Measurements from ENCODE around the gene WNT9B.

The WNT9B gene

DNA sequence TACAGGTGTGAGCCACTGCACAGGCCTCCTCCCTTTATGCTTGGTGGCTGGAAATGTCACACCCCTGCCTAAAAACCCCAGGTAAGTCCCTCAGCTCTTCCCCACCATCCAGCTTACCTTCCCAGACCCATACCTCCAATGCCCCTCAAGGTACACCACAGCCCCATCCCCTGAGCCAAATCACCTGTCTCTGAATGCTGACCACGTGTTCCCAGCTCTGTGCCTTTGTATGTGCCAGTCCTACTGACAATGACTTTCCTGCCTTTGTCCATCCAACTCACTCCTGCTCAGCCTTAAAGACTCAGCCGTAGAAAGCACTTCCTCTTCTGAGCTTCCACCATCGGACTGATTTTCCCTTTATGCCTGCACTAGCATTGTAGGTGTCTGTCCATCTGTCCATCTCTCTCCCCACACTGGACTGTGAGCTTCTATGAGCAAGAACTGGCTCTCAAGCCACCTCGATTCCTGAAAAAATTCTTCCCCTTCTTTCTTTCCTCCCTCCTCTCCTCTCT, 40.9 kb downstream of the WNT9B start:
- TF ChIP-seq, protein P1, sequence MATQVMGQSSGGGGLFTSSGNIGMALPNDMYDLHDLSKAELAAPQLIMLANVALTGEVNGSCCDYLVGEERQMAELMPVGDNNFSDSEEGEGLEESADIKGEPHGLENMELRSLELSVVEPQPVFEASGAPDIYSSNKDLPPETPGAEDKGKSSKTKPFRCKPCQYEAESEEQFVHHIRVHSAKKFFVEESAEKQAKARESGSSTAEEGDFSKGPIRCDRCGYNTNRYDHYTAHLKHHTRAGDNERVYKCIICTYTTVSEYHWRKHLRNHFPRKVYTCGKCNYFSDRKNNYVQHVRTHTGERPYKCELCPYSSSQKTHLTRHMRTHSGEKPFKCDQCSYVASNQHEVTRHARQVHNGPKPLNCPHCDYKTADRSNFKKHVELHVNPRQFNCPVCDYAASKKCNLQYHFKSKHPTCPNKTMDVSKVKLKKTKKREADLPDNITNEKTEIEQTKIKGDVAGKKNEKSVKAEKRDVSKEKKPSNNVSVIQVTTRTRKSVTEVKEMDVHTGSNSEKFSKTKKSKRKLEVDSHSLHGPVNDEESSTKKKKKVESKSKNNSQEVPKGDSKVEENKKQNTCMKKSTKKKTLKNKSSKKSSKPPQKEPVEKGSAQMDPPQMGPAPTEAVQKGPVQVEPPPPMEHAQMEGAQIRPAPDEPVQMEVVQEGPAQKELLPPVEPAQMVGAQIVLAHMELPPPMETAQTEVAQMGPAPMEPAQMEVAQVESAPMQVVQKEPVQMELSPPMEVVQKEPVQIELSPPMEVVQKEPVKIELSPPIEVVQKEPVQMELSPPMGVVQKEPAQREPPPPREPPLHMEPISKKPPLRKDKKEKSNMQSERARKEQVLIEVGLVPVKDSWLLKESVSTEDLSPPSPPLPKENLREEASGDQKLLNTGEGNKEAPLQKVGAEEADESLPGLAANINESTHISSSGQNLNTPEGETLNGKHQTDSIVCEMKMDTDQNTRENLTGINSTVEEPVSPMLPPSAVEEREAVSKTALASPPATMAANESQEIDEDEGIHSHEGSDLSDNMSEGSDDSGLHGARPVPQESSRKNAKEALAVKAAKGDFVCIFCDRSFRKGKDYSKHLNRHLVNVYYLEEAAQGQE (IDR thresholded peaks at IDR 0.05; ENCODE audit: insufficient read depth in 1 of 2, low read depth in 2 of 2, low read length in 2 of 2) = no peak
- no peak for TF ChIP-seq TAF1 (IDR thresholded peaks at IDR 0.05; ENCODE audit: borderline replicate concordance, insufficient read depth, low read length)
- no peak for TF ChIP-seq POLR2AphosphoS5 (IDR thresholded peaks at IDR 0.05; ENCODE audit: low read depth, low read length)
- no peak for TF ChIP-seq SIN3A (IDR thresholded peaks at IDR 0.05; ENCODE audit: borderline replicate concordance, insufficient read depth, low read length)
- no peak for TF ChIP-seq FOXP2 (optimal IDR thresholded peaks at IDR 0.05; ENCODE audit: borderline replicate concordance, extremely low read depth, extremely low read length, insufficient read depth)

DNA sequence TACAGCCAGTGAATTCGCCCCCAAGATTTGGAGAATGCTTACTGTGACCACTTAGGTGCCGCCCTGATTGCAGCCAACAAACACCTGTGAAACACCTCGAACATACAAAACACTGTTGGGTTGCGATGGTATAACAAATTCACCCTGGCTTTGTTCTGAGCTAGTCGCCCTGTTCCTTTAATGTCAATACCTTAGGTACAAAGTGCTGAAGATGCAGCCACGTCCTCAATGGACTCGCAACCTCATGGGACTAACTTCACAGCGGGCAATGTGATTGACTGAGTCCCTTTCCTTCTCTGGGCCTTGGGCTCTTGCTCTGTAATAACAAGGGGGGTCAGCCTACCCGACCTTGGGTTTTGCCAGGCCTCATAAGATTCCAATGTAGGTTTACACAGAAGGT, 42.6 kb downstream of the WNT9B start:
- no peak for TF ChIP-seq FOXP2 (optimal IDR thresholded peaks at IDR 0.05; ENCODE audit: borderline replicate concordance, extremely low read depth, extremely low read length, insufficient read depth)
- TF ChIP-seq, protein P1 (IDR thresholded peaks at IDR 0.05; ENCODE audit: insufficient read depth in 1 of 2, low read depth in 2 of 2, low read length in 2 of 2) = no peak
- TF ChIP-seq TAF1 (IDR thresholded peaks at IDR 0.05; ENCODE audit: borderline replicate concordance, insufficient read depth, low read length) = no peak
- TF ChIP-seq SIN3A (IDR thresholded peaks at IDR 0.05; ENCODE audit: borderline replicate concordance, insufficient read depth, low read length) = no peak
- no peak for TF ChIP-seq POLR2AphosphoS5 (IDR thresholded peaks at IDR 0.05; ENCODE audit: low read depth, low read length)

DNA sequence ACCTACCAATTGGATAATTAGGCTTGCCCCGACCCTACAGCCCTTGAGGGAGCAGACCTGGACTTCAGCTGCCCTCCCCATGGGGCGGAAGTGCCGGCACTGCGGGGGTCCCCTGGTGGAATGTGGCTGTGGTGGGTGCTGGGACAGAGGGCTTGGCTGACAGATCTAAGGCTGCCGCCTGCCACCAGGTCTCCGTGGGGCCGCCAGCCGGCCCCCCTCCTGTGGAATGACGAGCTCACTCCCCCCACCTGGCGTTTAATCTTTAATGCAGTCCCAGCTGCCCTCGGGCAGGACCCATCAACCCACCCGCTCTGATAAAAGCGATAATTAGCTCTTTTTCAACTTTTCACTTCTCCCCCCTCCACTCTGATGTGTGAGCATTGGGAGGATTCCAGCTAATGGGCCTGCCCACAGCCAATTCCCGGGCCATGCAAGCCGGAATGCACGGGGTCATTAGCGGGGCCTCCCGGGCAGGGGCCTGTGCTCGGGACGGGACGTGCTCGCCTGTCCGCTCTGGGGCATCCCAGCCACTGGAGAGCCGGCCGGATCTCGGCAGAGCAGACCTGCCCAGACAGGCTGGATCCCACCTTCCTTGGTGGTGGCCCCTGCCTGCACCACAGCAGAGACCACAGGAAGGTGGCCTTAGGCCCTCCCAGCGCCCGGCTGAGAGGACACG, 43.2 kb downstream of the WNT9B start:
- TF ChIP-seq SIN3A (IDR thresholded peaks at IDR 0.05; ENCODE audit: borderline replicate concordance, insufficient read depth, low read length) (no peak), FOXP2 (optimal IDR thresholded peaks at IDR 0.05; ENCODE audit: borderline replicate concordance, extremely low read depth, extremely low read length, insufficient read depth) (no peak), TAF1 (IDR thresholded peaks at IDR 0.05; ENCODE audit: borderline replicate concordance, insufficient read depth, low read length) (no peak), POLR2AphosphoS5 (IDR thresholded peaks at IDR 0.05; ENCODE audit: low read depth, low read length) (no peak)
- TF ChIP-seq, protein P1 (IDR thresholded peaks at IDR 0.05; ENCODE audit: insufficient read depth in 1 of 2, low read depth in 2 of 2, low read length in 2 of 2) = no peak

DNA sequence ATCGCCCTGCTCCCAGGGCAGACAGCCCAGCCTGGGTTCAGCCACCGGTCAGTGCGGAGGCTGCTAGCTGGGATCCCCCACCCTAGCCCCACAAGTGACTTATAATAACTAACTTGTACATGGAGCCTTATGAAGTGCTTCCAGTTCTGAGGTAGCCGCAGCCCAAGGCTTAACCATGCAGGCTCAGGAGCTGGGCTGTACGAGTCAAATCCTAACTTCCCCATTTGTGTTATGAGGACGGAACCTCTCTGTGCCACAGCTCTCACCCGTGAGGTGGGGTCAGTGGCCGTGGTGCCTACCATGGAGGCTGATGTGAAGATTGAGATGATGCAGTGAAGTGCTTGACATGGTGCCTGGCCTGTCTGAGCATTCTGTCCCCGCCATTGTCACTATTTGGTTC, 43.8 kb downstream of the WNT9B start:
- TF ChIP-seq TAF1 (IDR thresholded peaks at IDR 0.05; ENCODE audit: borderline replicate concordance, insufficient read depth, low read length) (no peak), POLR2AphosphoS5 (IDR thresholded peaks at IDR 0.05; ENCODE audit: low read depth, low read length) (no peak), SIN3A (IDR thresholded peaks at IDR 0.05; ENCODE audit: borderline replicate concordance, insufficient read depth, low read length) (no peak), FOXP2 (optimal IDR thresholded peaks at IDR 0.05; ENCODE audit: borderline replicate concordance, extremely low read depth, extremely low read length, insufficient read depth) (no peak)
- TF ChIP-seq, protein P1 (IDR thresholded peaks at IDR 0.05; ENCODE audit: insufficient read depth in 1 of 2, low read depth in 2 of 2, low read length in 2 of 2) = no peak
